Anterior cingulate cortex (tissue), 58 donors: ENCODE results near the gene RIC8A.
"Not testable (repeated sequence)": the region's sequence is repeated elsewhere in the genome, so short reads cannot be mapped to it uniquely, and the experiment has no call there.

Source experiments
- DNase-seq, 58 donors: peaks; one replicate each; lab custom pipeline; 2025; lab: John Stamatoyannopoulos, UW

RIC8A gene

GRCh38 chr11:216081-216974 lies 8.8 kb downstream of the RIC8A start:
- no peak for DNase-seq

DNA sequence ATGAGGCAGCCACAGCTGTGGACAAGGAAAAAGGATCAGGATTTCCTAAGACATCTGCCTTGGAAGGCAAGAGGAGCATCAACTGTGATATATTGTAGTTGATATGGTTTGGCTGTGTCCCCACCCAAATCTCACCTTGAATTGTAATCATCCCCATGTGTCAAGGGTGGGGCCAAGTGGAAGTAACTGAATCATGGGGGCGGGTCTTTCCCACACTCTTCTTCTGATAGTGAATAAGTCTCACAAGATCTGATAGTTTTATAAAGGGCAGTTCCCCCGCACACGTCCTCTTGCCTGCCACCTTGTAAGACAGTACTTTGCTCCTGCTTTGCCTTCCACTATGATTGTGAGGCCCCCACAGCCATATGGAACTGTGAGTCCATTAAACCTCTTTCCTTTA lies 10.2 kb downstream of the RIC8A start:
- no peak for DNase-seq

- DNase-seq, result peak in 1 of 58 donors; percentile 17
Observed at GRCh38 chr11:218815-219593, 11.5 kb downstream of the RIC8A start.

- not testable (repeated sequence) for DNase-seq
Observed at GRCh38 chr11:220641-221215, 13.2 kb downstream of the RIC8A start.

GRCh38 chr11:221539-221938 lies 14.0 kb downstream of the RIC8A start:
- DNase-seq, result peak in 2 of 58 donors; percentile 14 to 29

DNA sequence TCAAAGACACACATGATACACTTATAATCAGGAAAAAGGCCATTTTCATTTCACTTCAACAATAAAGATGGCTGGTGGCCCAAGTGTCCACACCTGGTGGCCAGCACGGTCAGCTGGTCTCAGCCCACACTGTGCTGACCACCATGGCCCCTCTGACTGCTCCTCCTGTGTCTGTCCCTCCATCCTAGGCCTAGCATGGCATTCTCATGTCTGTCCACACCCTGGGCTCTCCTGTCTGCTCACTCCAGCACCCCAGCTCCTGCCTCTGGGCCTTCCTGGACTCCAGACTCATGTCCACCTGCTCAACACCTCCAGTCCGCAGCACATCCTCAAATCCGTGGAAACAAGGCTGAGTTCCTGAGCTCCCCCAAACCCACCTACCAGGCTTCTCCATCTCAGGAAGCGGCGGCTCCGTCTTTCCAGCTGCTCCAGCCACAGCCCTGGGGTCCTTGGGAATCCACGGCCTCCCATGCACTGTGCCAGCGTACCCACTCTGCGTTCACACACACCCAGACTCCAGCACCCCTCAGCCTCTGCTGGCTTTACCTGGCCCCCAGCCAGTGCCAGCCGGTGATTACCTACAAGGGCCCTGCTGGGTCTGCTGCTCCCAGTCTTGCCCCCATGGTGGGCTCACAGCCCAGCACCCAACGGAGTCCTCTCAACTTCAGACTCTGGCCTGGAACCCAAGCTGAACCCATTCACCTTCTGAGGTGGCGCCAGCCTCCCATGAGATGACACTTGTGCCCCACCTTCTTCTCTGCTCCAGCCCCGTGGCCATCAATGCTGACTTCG lies 14.7 kb downstream of the RIC8A start:
- DNase-seq, result no peak

GRCh38 chr11:223026-223789 lies 15.7 kb downstream of the RIC8A start:
- DNase-seq, result no peak

DNA sequence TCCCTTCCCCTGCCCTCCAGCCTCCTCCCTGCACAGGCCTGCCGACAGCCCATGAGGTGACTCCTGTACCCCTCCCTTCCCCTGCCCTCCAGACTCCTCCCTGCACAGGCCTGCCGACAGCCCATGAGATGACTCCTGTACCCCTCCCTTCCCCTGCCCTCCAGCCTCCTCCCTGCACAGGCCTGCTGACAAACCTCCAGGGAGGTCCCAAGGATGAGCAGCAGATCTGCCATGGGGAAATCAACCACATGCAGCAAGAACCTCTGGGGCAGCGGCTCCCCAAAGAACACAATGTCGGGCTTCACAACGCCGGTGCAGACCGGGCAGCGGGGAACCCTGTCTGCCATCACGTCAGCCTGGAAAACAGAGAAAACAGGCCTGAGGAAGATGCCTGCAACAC lies 16.4 kb downstream of the RIC8A start:
- DNase-seq, result no peak

GRCh38 chr11:224424-224823 lies 16.9 kb downstream of the RIC8A start:
- no peak for DNase-seq

- DNase-seq, result no peak
Observed at GRCh38 chr11:225734-226453, 18.4 kb downstream of the RIC8A start.

GRCh38 chr11:227824-228379 lies 20.4 kb downstream of the RIC8A start:
- peak in 1 of 58 donors; percentile 32 for DNase-seq

GRCh38 chr11:230431-230830 lies 22.9 kb downstream of the RIC8A start:
- DNase-seq, result no peak

DNA sequence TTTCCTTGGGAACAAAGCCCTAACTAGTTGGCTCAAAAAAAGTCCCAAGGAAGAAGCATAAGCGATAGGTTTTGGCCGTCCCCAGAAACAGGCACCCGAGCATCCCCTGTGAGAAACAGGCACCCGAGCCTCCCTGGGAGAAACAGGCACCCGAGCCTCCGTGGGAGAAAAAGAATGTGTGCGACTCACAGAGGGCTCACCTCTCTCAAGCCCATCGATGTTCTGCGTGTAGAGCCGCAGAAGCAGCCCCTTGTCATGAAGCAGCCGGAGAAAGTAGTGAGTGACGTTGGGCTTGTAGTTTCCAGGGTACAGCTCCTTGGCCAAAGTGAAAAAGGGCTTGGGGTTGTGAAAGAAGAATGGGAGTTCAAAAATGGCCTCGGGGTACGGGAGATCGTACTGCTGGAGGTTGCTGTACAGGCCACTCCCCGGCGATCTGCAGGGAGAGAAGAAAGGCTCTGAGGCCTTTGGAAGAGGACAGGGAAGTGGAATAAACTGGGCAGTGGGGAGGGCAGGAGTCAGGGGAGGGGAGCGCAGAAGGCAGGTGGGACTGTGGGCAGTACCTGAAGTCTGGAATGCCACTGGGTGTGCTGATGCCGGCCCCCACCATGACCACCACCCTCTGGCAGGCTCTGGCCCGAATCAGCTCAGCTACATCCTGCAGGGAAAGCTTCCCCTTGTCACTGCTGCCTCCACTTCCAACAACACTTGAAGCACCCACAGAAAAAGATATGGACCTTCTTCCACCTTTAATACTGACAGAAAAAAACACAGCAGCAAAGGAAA lies 25.5 kb downstream of the RIC8A start:
- DNase-seq, result no peak

- no peak for DNase-seq
Observed at GRCh38 chr11:235180-235579, 27.7 kb downstream of the RIC8A start.

- DNase-seq, result no peak
Observed at GRCh38 chr11:235609-235996, 28.1 kb downstream of the RIC8A start.

GRCh38 chr11:235997-236773 lies 28.7 kb downstream of the RIC8A start, which contains the start of gene SIRT3:
Gene SIRT3 (minus strand): TSS chr11:236342. CDS start chr11:236328, 14 bp downstream.
- peak in 54 of 58 donors; percentile 42 to 89 (median 72) for DNase-seq
